IMR-90 (cell line): ENCODE results near the gene CPNE4.

Experiments
- CHD1 ChIP-seq: IDR thresholded peaks from 2 replicates; pipeline ENCODE4 v1.6.1; 2012; ENCODE audit warnings: low read depth, low read length, improper control_type of control experiment
- POLR2A ChIP-seq: IDR thresholded peaks from 2 replicates; pipeline ENCODE4 v1.6.1; 2012; ENCODE audit warnings: mild to moderate bottlenecking, low read depth, low read length
- RAD21 ChIP-seq: IDR thresholded peaks from 2 replicates; pipeline ENCODE4 v1.6.1; 2012; ENCODE audit warnings: low read length, improper control_type of control experiment
- RFX5 ChIP-seq: IDR thresholded peaks from 2 replicates; pipeline ENCODE4 v1.8.0; 2012; ENCODE audit warnings: low read depth, mild to moderate bottlenecking, low read length, moderate library complexity
- TF ChIP-seq, protein P1 (sequence below): conservative IDR thresholded peaks from 2 replicates; pipeline ENCODE4 v1.5.1; 2012; ENCODE audit warnings: mild to moderate bottlenecking, low read depth, low read length, improper control_type of control experiment

DNA sequence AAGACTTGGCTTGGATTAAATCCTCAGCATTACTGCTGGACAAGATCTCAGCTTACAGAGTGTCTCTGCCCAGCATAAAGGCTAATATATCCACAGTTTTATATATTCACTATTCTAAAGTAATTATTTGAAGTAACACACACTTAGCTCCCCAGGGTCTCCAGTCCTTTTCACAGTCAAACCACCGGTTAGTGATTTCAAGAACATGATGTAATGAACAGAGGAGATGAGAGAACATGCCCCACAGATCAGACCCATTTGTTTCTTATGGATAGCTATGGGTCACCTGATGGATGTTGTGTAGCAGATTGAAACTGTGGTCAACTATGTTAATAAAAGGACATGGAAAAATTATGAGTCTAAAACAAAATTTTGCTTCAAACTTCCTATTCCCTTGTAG is 487.2 kb downstream of the CPNE4 start:
- TF ChIP-seq, protein P1, sequence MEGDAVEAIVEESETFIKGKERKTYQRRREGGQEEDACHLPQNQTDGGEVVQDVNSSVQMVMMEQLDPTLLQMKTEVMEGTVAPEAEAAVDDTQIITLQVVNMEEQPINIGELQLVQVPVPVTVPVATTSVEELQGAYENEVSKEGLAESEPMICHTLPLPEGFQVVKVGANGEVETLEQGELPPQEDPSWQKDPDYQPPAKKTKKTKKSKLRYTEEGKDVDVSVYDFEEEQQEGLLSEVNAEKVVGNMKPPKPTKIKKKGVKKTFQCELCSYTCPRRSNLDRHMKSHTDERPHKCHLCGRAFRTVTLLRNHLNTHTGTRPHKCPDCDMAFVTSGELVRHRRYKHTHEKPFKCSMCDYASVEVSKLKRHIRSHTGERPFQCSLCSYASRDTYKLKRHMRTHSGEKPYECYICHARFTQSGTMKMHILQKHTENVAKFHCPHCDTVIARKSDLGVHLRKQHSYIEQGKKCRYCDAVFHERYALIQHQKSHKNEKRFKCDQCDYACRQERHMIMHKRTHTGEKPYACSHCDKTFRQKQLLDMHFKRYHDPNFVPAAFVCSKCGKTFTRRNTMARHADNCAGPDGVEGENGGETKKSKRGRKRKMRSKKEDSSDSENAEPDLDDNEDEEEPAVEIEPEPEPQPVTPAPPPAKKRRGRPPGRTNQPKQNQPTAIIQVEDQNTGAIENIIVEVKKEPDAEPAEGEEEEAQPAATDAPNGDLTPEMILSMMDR, result no peak
- TF ChIP-seq CHD1, result no peak
- no peak for TF ChIP-seq RAD21
- TF ChIP-seq RFX5, result no peak
- no peak for TF ChIP-seq POLR2A
